Measurements from ENCODE around the gene TAS1R1.
A peak's percentile ranks its signal among the peaks of the same experiment; 100 is the strongest.

Gene TAS1R1

GRCh38 chr1:6577831-6578525, 22.9 kb downstream of the TAS1R1 start:
- no peak overlapping the region for H3K4me2 ChIP-seq (ENCODE audit: insufficient read depth, low read length, poor library complexity, severe bottlenecking)
- H2BK120ac ChIP-seq (ENCODE audit: low read depth, low read length), result no peak overlapping the region
- no peak overlapping the region for H3K4me3 ChIP-seq (ENCODE audit: low read length in 2 of 2)
- no peak for DNase-seq (ENCODE audit: low spot score)
- no peak overlapping the region for H3K4ac ChIP-seq (ENCODE audit: low read length)
- no peaks in the 10 kb centered on the region for H3K9me3 ChIP-seq (replicated peaks in 1 of 2; ENCODE audit: control insufficient read depth in 2 of 2, insufficient read depth in 1 of 2, low read depth in 1 of 2, low read length in 2 of 2)
- H3K79me1 ChIP-seq (ENCODE audit: low read depth, low read length), result peaks cover 10% of the 10 kb centered on the region
- H3K27ac ChIP-seq (replicated peaks; ENCODE audit: low read length), result no peak overlapping the region
- no peak overlapping the region for H3K18ac ChIP-seq (ENCODE audit: low read length)
- no peak overlapping the region for H4K8ac ChIP-seq (ENCODE audit: low read depth, low read length)
- H2AK5ac ChIP-seq (ENCODE audit: low read depth, low read length), result no peak overlapping the region
- H2AFZ ChIP-seq (ENCODE audit: low read length), result peak overlapping the region; percentile 36
- H3K27me3 ChIP-seq (ENCODE audit: control insufficient read depth in 3 of 3, insufficient read depth in 3 of 3, low read depth in 1 of 3, low read length in 3 of 3), result no peaks in the 10 kb centered on the region
- no peak overlapping the region for H2BK12ac ChIP-seq (ENCODE audit: low read length)
- H3K4me1 ChIP-seq (ENCODE audit: control insufficient read depth in 2 of 2, insufficient read depth in 1 of 2, low read depth in 1 of 2, low read length in 2 of 2), result peaks cover 14 to 27% of the 10 kb centered on the region in 2 donors
- no CpG with 5 or more reads among the region's 6 CpGs for WGBS, 2 donors (ENCODE audit: extremely low coverage in 2 of 2, insufficient read length in 2 of 2, insufficient replicate concordance in 1 of 2)
- no peak overlapping the region for H3K9ac ChIP-seq (ENCODE audit: low read depth, low read length, poor library complexity)
- no peak overlapping the region for H3K23ac ChIP-seq (ENCODE audit: low read depth, low read length, poor library complexity)
- peaks cover 6 to 11% of the 10 kb centered on the region in 2 donors for H3K36me3 ChIP-seq (replicated peaks in 1 of 2; ENCODE audit: control insufficient read depth in 2 of 2, insufficient read depth in 2 of 2, low read length in 2 of 2)
- no peak overlapping the region for H2BK5ac ChIP-seq (ENCODE audit: low read length)
- H2BK15ac ChIP-seq (ENCODE audit: low read length), result no peak overlapping the region
- H3K14ac ChIP-seq (ENCODE audit: low read length), result no peak overlapping the region
- no peak overlapping the region for H4K91ac ChIP-seq (ENCODE audit: low read depth, low read length, poor library complexity)

DNA sequence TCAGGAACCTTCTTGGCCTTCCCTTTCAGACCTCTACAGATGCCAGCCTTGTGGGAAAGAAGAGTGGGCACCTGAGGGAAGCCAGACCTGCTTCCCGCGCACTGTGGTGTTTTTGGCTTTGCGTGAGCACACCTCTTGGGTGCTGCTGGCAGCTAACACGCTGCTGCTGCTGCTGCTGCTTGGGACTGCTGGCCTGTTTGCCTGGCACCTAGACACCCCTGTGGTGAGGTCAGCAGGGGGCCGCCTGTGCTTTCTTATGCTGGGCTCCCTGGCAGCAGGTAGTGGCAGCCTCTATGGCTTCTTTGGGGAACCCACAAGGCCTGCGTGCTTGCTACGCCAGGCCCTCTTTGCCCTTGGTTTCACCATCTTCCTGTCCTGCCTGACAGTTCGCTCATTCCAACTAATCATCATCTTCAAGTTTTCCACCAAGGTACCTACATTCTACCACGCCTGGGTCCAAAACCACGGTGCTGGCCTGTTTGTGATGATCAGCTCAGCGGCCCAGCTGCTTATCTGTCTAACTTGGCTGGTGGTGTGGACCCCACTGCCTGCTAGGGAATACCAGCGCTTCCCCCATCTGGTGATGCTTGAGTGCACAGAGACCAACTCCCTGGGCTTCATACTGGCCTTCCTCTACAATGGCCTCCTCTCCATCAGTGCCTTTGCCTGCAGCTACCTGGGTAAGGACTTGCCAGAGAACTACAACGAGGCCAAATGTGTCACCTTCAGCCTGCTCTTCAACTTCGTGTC, 23.7 kb downstream of the TAS1R1 start:
- DNase-seq (ENCODE audit: low spot score), result no peak
- Histone ChIP-seq H3K27ac (replicated peaks; ENCODE audit: low read length) (peak overlapping the region; percentile 65), H3K4me3 (ENCODE audit: low read length in 2 of 2) (peak overlapping the region in 1 of 2 donors; percentile 69), H3K4me2 (ENCODE audit: insufficient read depth, low read length, poor library complexity, severe bottlenecking) (no peak overlapping the region), H4K91ac (ENCODE audit: low read depth, low read length, poor library complexity) (peak overlapping the region; percentile 7), H2AK5ac (ENCODE audit: low read depth, low read length) (peak overlapping the region; percentile 63), H2BK120ac (ENCODE audit: low read depth, low read length) (peak overlapping the region; percentile 52), H3K14ac (ENCODE audit: low read length) (peak overlapping the region; percentile 77), H4K8ac (ENCODE audit: low read depth, low read length) (peak overlapping the region; percentile 52), H3K36me3 (replicated peaks in 1 of 2; ENCODE audit: control insufficient read depth in 2 of 2, insufficient read depth in 2 of 2, low read length in 2 of 2) (peaks cover 6 to 11% of the 10 kb centered on the region in 2 donors), H3K9ac (ENCODE audit: low read depth, low read length, poor library complexity) (peak overlapping the region; percentile 74), H2BK12ac (ENCODE audit: low read length) (peak overlapping the region; percentile 14), H2AFZ (ENCODE audit: low read length) (peak overlapping the region; percentile 91), H3K23ac (ENCODE audit: low read depth, low read length, poor library complexity) (no peak overlapping the region), H3K18ac (ENCODE audit: low read length) (peak overlapping the region; percentile 95), H2BK5ac (ENCODE audit: low read length) (peak overlapping the region; percentile 83), H2BK15ac (ENCODE audit: low read length) (peak overlapping the region; percentile 11), H3K27me3 (ENCODE audit: control insufficient read depth in 3 of 3, insufficient read depth in 3 of 3, low read depth in 1 of 3, low read length in 3 of 3) (no peaks in the 10 kb centered on the region), H3K4ac (ENCODE audit: low read length) (peak overlapping the region; percentile 53), H3K4me1 (ENCODE audit: control insufficient read depth in 2 of 2, insufficient read depth in 1 of 2, low read depth in 1 of 2, low read length in 2 of 2) (peaks cover 14 to 27% of the 10 kb centered on the region in 2 donors), H3K9me3 (replicated peaks in 1 of 2; ENCODE audit: control insufficient read depth in 2 of 2, insufficient read depth in 1 of 2, low read depth in 1 of 2, low read length in 2 of 2) (no peaks in the 10 kb centered on the region), H3K79me1 (ENCODE audit: low read depth, low read length) (peaks cover 10% of the 10 kb centered on the region)
- WGBS, 2 donors (ENCODE audit: extremely low coverage in 2 of 2, insufficient read length in 2 of 2, insufficient replicate concordance in 1 of 2), result no CpG with 5 or more reads among the region's 14 CpGs

- Histone ChIP-seq H3K4me2 (ENCODE audit: insufficient read depth, low read length, poor library complexity, severe bottlenecking) (peak within 1 kb of the TSS; percentile 84), H2BK120ac (ENCODE audit: low read depth, low read length) (peak within 1 kb of the TSS; percentile 52), H3K4me3 (ENCODE audit: low read length in 2 of 2) (peak within 1 kb of the TSS; percentile 69 to 83), H2BK5ac (ENCODE audit: low read length) (peak within 1 kb of the TSS; percentile 83), H3K18ac (ENCODE audit: low read length) (peak within 1 kb of the TSS; percentile 98), H3K23ac (ENCODE audit: low read depth, low read length, poor library complexity) (peak within 1 kb of the TSS; percentile 98), H3K14ac (ENCODE audit: low read length) (peak within 1 kb of the TSS; percentile 77), H4K8ac (ENCODE audit: low read depth, low read length) (peak within 1 kb of the TSS; percentile 52), H3K27ac (replicated peaks; ENCODE audit: low read length) (peak within 1 kb of the TSS; percentile 65), H2AK5ac (ENCODE audit: low read depth, low read length) (peak within 1 kb of the TSS; percentile 63), H3K9ac (ENCODE audit: low read depth, low read length, poor library complexity) (peak within 1 kb of the TSS; percentile 97), H4K91ac (ENCODE audit: low read depth, low read length, poor library complexity) (peak within 1 kb of the TSS; percentile 7), H2AFZ (ENCODE audit: low read length) (peak within 1 kb of the TSS; percentile 91), H3K9me3 (replicated peaks in 1 of 2; ENCODE audit: control insufficient read depth in 2 of 2, insufficient read depth in 1 of 2, low read depth in 1 of 2, low read length in 2 of 2) (no peaks in the 10 kb centered on the region), H3K4ac (ENCODE audit: low read length) (peak within 1 kb of the TSS; percentile 53), H3K79me1 (ENCODE audit: low read depth, low read length) (peaks cover 15% of the 10 kb centered on the region), H2BK15ac (ENCODE audit: low read length) (peak within 1 kb of the TSS; percentile 11), H3K4me1 (ENCODE audit: control insufficient read depth in 2 of 2, insufficient read depth in 1 of 2, low read depth in 1 of 2, low read length in 2 of 2) (peaks cover 14 to 27% of the 10 kb centered on the region in 2 donors), H2BK12ac (ENCODE audit: low read length) (peak within 1 kb of the TSS; percentile 14), H3K27me3 (ENCODE audit: control insufficient read depth in 3 of 3, insufficient read depth in 3 of 3, low read depth in 1 of 3, low read length in 3 of 3) (no peaks in the 10 kb centered on the region), H3K36me3 (replicated peaks in 1 of 2; ENCODE audit: control insufficient read depth in 2 of 2, insufficient read depth in 2 of 2, low read length in 2 of 2) (peaks cover 6 to 15% of the 10 kb centered on the region in 2 donors)
- no CpG with 5 or more reads among the region's 58 CpGs for WGBS, 2 donors (ENCODE audit: extremely low coverage in 2 of 2, insufficient read length in 2 of 2, insufficient replicate concordance in 1 of 2)
- peak; percentile 97 for DNase-seq (ENCODE audit: low spot score)
These were observed 24.4 kb downstream of the TAS1R1 start, which contains the start of gene ZBTB48 for GRCh38 chr1:6579374-6580118. TSS of gene ZBTB48 (plus strand) at chr1:6579994. CDS start at chr1:6580610, 616 bp downstream.

Measured in neuronal stem cell (in vitro differentiated cells).